Raji (cell line): ENCODE results near the gene TRAM2.

Experiments used
- POLR2A ChIP-seq: IDR thresholded peaks from 2 replicates; pipeline ENCODE4 v1.6.1; 2011; ENCODE audit warnings: low read depth, low read length, control low read depth; ENCODE audit not compliant: insufficient read depth

TRAM2 gene

DNA sequence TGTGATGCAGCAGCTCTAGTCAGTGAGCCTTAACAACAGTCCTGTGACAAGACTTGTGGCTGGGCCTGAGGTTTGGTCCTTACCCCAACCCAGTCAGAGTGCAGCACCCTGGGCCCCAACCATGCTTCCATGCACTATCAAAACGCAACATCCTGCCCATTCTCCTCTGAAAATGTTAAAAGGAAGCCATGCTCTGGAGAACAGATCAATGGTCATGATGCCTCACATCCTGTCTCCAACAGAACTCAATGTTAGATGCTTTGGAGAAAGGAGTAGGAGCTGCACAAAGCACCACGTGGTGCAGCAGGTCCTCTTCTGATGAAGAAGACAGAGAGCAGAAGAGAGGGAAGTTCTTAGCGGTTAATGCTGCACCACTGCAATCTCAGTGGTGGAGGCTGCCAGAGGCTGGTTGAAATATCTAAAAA lies 41.9 kb downstream of the TRAM2 start:
- no peak for TF ChIP-seq POLR2A

DNA sequence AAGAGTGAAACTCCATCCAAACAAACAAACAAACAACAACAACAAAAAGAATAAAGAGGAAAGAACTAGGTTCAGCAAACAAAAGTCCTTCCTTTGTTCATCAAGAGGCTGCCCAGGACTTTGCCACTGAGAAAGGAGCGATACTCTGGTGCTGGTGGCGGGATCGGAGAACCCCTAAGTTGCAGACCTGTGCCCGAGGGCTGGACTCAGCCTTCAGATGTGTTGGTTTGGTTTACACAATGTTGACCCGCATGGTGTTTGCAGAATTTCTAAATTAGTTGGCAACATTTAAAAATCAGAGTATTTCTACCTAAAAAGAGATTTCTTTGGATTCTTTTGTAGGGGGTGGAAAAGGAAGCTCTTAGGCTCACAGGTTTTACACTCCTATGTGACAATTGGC lies 42.5 kb downstream of the TRAM2 start:
- no peak for TF ChIP-seq POLR2A

DNA sequence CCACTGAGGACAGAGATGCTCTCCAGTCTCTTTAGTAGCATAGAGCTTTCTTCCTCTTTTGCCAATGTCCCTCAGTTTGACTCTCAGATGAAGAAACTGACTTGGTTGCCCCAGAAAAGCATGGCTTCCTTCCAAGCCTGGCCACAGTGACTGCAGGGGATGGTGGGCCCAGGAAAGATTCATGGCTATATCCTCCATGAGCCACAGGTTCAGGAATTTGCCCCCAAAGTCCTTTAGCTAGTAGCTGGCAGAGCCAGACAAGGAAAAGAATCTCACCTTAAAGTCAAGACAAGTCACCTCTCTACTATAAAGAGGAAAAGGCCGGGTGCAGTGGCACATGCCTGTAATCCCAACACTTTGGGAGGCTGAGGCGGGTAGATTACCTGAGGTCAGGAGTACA lies 43.4 kb downstream of the TRAM2 start:
- no peak for TF ChIP-seq POLR2A

DNA sequence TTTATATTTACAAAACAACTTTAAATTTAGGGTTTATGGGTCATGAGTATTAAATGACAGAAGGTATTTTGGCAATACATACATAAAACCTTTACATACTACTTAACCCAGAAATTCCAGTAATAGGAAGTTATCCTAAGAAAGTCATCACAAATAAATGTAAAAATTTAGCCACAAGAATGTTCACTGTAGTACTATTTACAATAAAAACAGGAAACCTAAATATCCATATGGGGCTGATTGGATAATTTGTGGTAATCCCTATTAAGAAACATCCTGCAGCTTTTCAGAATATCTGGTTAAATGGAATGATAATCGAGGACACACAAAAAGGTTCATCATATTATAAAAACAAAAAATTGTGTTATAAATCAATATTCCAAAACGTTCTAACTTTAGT lies 44.4 kb downstream of the TRAM2 start:
- no peak for TF ChIP-seq POLR2A

DNA sequence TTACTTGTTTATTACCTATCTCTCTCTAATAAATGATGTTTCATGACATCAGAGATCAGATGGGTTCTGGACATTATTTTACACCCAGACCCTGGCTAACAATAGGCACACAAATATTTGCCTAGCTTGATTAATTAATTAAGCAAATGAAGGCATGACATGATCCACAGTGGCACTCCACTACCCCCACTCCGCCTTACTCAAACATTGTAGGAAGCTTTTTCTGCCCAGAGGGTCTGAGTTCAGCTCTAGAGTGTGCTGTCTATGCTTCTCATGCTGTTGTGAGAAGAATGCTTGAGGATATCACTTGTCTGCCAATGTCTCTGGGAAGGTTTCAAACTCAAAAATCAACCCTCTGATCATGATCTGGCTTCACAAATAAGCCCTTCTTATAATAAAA lies 45.0 kb downstream of the TRAM2 start:
- no peak for TF ChIP-seq POLR2A

DNA sequence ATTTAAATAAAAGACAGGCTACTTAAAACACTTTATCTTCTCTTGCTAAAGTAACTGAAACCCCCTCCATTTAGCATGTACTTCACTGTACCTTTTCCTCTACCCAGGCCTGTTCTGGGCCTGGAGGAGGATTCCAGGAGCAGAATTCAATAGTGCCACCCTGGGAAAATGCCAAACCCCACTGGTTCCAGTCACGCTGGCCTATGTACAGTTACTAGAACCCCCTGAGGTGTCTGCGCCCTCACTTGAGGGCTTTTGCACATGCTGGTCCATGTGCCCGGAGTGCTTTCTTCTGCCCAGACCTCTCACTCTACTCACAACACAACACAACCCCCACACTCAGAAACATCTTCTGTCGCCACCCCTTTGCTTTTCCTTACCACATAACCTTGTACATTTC lies 45.5 kb downstream of the TRAM2 start:
- no peak for TF ChIP-seq POLR2A

DNA sequence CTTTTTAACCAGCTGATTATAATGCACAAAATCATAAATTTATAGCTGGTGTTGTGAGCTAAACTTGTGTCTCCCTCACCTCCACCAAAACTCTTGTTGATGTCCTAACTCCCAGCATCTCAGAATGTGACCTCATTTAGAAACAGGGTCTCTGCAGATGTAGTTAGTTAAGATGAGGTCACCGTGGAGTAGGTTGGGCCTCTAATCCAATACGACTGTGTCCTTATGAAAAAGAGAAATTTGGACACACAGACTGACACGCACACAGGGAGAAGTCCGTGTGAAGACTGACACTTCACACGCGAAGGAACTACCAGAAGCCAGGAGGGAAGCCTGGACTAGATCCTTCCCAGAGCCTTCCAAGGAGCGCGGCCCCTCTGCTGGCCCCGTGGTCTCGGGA lies 46.5 kb downstream of the TRAM2 start:
- no peak for TF ChIP-seq POLR2A

DNA sequence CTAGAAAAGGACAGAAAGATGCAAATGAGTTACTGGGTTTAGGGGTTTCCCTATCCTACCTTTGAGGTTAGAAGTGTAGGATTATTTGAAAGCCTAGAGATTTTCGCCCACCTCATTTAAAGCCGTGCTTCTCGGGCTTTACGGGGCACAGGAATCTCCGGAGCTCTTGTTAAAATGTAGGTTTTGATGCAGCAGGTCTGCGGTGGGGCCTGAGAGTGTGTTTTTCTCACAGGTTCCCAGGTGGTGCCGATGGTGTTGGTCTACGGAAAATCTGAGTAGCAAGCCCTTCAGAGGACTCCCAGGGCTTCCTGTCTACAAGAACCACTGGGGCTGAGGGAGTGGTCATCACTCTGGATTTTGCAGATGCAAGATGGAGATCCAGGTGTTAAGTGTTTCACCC lies 47.5 kb downstream of the TRAM2 start:
- TF ChIP-seq POLR2A = no peak

DNA sequence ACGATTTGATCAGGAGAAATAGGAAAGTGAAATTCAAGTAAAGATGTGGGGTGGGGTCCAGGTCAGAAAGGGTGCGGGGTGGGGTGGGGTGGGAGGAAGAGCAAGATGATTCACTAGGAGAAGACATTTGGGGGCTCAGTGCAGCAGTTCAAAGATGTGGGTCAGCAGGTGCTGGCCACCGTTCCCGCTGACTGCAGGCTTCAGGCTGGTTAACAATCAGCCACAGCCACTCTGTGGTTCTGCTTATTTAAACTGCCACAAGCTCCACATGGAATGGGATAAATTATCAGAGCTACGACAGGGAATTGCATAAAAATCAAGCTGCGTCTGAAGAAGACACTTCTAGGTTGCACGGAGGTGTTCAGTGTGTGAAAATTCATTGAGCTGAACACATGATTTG lies 49.4 kb downstream of the TRAM2 start:
- TF ChIP-seq POLR2A = no peak

DNA sequence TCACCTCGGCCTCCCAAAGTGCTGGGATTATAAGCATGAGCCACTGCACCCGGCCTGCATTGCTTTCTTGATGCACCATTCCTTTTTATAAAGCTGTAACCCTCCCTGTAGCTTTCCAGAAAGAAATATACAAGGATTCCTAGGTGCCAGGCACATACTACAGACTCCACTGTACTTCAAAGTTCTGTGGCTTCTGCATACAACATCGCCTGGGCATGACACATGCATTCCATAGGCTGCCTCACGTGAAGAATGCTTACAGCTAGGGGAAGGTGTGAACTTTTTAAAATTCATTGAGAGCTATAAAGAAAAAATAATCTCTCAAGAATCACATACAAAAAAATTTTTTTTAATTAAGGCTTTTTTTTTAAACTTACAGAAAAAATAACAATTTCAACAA lies 50.2 kb downstream of the TRAM2 start:
- TF ChIP-seq POLR2A = no peak

DNA sequence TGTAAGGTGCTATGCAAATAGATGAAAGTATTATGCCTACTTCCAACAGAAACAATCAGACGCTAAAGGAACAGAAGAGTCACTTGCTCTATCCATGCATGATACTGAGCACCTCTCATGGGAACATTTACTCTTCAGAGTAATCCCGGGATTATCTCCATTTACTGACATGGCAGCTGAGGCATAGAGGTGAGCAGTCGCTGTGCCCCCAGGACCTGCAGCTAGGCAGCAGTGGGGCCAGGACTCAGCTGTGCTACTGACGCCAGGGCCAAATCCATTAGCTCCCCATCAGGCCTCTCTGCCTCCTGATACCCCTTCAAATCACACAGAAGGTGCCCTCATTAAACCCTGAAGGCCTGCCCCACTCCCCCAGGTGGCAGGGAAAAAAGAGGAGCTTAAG lies 51.9 kb downstream of the TRAM2 start:
- no peak for TF ChIP-seq POLR2A

DNA sequence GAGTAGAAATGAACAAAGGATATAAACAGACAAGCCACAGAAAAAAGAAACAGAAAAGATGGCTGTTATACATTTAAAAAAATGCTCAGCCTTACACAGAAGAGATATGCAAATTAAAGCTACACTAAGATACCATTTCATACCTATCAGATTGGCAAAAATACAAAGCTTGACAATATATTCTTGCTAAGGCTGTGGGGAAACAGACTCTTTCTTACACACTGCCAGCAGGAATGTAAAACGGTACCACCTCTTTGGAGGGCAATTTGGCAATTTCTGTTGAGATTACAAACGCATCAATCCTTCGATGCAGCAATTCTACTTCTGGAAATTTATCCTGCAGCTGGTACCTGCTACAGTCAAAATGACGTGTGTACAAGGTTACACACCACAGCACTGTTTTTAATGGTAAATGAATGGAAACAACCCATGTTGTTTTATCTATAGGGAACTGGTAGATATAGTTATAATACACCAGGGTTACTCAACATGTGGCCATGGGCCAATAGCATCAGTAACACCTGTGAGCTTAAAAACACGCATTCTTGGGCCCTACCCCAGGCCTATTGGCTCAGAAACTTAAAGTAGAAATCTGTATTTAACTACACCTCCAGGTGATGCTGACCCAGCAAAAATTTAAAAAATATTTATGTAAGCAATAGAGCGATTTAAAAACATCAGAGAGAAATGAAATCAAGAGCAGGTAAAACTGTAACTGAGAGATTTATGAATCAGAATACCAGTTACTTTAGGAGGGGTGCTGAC lies 53.3 kb downstream of the TRAM2 start:
- TF ChIP-seq POLR2A = no peak

DNA sequence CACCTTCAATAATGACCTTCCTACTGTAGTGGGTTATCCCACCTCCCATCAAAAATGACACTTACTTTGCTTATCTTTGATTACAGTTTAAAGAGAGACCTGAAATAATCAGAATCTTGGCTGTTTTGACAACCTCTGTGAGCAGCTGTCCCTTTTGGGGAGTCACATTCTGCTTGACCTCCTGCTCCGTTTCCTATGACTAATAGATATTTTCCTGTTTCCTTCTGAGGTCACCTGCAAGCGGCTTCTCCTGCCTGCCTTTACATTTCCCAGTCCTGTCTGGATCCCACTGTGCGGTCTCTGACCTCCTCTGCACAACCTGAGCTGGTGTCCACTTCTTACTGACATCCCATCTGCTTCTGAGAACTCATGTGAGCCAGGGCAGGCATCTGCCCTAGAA lies 54.2 kb downstream of the TRAM2 start:
- no peak for TF ChIP-seq POLR2A

DNA sequence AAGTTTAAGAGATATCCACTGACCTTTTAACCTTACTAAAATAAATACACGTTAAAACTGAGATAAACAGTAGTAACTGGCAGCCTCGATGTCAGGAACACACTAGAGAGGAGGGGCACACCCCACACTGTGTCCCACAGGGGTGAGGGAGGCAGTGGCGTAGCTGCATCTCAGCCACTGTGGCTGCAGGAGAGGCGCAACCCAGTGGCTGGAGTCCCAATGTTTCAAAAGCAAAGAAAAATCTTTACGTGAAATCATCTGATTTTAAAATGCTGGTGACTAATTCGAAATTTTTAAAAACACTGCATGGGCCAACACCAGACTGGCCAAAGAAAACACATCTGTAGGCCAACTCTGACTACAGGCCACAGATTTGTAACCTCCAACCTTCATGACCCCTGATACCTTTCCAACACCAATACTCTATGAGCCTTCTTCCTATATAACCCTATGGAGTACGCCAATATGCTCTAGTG lies 54.7 kb downstream of the TRAM2 start:
- no peak for TF ChIP-seq POLR2A

DNA sequence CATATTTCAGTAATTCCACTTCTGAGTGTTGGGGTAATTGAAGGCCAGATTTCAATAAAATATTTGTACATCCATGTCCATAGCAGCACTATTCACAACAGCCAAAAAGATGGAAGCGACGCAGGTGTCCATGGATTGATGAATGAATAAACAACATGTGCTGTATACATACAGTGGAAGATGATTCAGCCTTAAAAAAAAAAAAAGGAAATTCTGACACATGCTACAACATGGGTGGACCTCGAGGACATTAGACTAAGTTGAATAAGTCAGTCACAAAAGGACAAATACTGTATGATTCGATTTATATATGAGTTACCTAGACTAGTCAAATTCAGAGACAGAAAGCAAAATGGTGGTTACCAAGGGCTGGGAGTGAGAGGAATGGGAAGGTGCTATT lies 57.2 kb downstream of the TRAM2 start:
- no peak for TF ChIP-seq POLR2A

DNA sequence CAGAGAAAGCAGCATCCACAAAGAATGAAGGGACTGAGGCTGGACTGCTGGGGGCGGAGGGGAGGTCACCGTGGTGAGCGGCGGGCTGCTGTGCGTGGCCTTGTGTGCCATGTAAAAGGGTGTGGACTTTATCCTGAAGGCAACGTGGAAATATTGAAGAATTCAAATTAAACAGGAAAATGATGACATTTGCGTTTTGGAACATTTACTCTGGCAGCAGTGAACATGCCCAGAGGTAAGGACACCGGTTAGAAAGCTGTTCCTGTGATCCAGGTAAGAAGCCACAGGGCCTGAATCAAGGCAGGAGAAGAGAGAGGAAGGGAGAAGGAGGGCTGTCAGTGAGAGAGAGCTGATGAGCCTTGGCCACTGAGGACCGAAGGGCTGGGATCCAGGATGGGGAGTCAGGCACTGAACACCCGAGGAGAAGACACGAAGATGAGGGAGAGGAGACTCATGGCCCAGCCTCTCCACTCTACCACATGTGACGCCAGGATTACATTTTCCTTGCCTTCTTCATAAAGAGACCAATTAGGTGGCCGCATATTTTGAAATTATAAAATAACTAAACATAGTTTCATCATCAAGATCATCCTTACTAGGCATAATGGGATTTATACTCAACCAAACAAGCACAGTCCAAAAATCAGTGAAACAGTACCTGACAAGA lies 58.4 kb downstream of the TRAM2 start:
- no peak for TF ChIP-seq POLR2A
